ENCODE results near the gene SCUBE3.

Gene SCUBE3

DNA sequence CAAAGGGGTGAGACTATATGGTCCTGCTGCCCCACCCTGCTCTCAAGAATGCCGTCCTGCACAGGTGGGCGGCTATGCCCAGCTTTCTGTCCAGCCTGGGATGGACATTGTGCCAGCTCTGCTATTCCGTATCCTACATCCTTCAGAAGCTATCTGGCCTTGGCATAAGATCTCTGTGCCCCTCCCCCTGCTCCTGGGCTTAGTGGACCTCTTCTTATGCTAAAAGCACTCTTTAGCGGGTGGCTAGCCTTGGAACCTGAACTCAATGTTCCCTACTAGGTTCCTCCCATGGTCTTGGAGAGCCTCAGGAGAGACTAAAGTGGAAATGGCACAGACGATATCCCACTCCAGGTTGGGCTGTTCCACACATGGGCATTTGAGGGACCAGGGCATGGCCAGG is 22.5 kb downstream of the SCUBE3 start:
- TF ChIP-seq TEAD4 (IDR thresholded peaks at IDR 0.05): no peak
- TF ChIP-seq, protein P1, sequence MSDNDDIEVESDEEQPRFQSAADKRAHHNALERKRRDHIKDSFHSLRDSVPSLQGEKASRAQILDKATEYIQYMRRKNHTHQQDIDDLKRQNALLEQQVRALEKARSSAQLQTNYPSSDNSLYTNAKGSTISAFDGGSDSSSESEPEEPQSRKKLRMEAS (IDR thresholded peaks at IDR 0.05): no peak
- TF ChIP-seq EP300 (IDR thresholded peaks at IDR 0.05; ENCODE audit: borderline replicate concordance): no peak
- no peak for TF ChIP-seq CEBPB (IDR thresholded peaks at IDR 0.05)
- no peak for TF ChIP-seq NFIC (IDR thresholded peaks at IDR 0.05)
- TF ChIP-seq TAF1 (IDR thresholded peaks at IDR 0.05; ENCODE audit: low read depth): no peak
- TF ChIP-seq, protein P2, sequence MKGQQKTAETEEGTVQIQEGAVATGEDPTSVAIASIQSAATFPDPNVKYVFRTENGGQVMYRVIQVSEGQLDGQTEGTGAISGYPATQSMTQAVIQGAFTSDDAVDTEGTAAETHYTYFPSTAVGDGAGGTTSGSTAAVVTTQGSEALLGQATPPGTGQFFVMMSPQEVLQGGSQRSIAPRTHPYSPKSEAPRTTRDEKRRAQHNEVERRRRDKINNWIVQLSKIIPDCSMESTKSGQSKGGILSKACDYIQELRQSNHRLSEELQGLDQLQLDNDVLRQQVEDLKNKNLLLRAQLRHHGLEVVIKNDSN (IDR thresholded peaks at IDR 0.05): no peak
- TF ChIP-seq ZBTB7A (IDR thresholded peaks at IDR 0.05; ENCODE audit: low read depth): no peak
- TF ChIP-seq FOXM1 (IDR thresholded peaks at IDR 0.05; ENCODE audit: borderline replicate concordance, low read depth): no peak
- TF ChIP-seq, protein P3, sequence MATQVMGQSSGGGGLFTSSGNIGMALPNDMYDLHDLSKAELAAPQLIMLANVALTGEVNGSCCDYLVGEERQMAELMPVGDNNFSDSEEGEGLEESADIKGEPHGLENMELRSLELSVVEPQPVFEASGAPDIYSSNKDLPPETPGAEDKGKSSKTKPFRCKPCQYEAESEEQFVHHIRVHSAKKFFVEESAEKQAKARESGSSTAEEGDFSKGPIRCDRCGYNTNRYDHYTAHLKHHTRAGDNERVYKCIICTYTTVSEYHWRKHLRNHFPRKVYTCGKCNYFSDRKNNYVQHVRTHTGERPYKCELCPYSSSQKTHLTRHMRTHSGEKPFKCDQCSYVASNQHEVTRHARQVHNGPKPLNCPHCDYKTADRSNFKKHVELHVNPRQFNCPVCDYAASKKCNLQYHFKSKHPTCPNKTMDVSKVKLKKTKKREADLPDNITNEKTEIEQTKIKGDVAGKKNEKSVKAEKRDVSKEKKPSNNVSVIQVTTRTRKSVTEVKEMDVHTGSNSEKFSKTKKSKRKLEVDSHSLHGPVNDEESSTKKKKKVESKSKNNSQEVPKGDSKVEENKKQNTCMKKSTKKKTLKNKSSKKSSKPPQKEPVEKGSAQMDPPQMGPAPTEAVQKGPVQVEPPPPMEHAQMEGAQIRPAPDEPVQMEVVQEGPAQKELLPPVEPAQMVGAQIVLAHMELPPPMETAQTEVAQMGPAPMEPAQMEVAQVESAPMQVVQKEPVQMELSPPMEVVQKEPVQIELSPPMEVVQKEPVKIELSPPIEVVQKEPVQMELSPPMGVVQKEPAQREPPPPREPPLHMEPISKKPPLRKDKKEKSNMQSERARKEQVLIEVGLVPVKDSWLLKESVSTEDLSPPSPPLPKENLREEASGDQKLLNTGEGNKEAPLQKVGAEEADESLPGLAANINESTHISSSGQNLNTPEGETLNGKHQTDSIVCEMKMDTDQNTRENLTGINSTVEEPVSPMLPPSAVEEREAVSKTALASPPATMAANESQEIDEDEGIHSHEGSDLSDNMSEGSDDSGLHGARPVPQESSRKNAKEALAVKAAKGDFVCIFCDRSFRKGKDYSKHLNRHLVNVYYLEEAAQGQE (IDR thresholded peaks at IDR 0.05; ENCODE audit: low read depth): no peak
- TF ChIP-seq EGR1 (IDR thresholded peaks at IDR 0.05): no peak

DNA sequence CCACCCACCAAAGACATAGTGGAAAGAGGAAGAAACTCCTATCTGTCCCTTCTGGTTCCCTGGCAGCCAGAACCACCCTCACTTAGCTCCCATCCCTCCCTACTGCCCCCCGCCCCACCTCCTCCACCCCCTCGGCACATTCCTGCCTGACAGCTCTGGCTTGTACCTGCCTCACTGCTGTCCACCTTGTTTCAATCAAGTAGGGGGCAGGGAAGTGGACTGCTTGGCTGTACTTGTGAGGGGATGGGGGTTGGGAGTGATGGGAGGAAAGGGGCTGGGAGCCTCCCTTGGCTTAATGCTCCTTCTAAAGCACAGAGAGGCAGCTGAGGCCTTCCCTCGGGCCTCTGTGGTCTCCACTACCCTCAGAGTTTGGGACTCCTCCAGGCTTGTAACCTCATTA is 23.7 kb downstream of the SCUBE3 start:
- TF ChIP-seq EP300 (IDR thresholded peaks at IDR 0.05; ENCODE audit: borderline replicate concordance) (no peak), CREB1 (IDR thresholded peaks at IDR 0.05; ENCODE audit: low read depth) (no peak), RAD21 (IDR thresholded peaks at IDR 0.05; ENCODE audit: low read depth) (no peak), CEBPB (IDR thresholded peaks at IDR 0.05) (no peak), TAF1 (IDR thresholded peaks at IDR 0.05; ENCODE audit: low read depth) (no peak), YY1 (IDR thresholded peaks at IDR 0.05; ENCODE audit: low read depth) (no peak), EGR1 (IDR thresholded peaks at IDR 0.05) (no peak), TEAD4 (IDR thresholded peaks at IDR 0.05) (no peak)
- TF ChIP-seq, protein P1 (IDR thresholded peaks at IDR 0.05): no peak

DNA sequence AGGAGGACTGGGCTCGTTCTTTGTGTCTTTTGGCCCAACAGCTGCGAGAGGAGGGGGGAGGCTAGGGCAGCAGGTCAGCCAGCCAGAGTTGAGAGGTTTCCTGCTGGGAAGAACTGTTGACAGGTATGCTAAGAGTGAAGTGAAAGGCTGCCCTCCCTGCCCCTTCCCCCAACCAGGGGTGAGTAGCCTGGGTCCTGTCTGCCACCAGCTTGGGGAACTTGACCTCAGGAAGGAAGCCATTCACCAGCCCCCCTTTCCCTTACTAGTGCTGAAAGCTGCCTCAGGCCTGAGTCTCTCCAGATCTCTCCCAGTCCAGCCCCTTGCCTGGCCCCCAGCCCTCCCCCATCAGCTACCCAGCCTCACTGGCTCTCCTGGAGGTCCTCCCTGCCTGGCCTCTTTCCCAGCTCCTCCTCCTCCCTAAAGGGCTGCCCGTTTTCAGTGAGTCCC is 25.1 kb downstream of the SCUBE3 start:
- TF ChIP-seq YY1 (IDR thresholded peaks at IDR 0.05; ENCODE audit: low read depth) (no peak), TCF12 (IDR thresholded peaks at IDR 0.05; ENCODE audit: low read depth) (no peak), CREB1 (IDR thresholded peaks at IDR 0.05; ENCODE audit: low read depth) (no peak), CEBPB (IDR thresholded peaks at IDR 0.05) (no peak)
- TF ChIP-seq, protein P1 (IDR thresholded peaks at IDR 0.05): no peak
- TF ChIP-seq, protein P3 (IDR thresholded peaks at IDR 0.05; ENCODE audit: low read depth): no peak

DNA sequence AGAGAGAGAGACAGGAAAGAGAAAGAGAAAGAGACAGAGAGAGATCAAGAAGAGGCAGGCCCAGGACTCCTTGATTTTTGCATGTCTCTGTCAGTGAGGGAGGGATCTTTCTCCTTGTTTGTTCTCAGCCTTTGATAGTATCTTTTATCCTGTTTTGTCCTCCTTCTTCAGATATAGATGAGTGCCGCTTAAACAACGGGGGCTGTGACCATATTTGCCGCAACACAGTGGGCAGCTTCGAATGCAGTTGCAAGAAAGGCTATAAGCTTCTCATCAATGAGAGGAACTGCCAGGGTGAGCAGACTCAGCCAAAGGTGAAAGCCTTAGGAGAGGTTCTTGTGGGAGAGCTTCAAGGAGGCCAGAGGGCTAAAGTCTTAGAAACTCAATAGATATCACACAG is 25.8 kb downstream of the SCUBE3 start:
- no peak for TF ChIP-seq FOXM1 (IDR thresholded peaks at IDR 0.05; ENCODE audit: borderline replicate concordance, low read depth)
- no peak for TF ChIP-seq TCF12 (IDR thresholded peaks at IDR 0.05; ENCODE audit: low read depth)
- no peak for TF ChIP-seq NFIC (IDR thresholded peaks at IDR 0.05)
- TF ChIP-seq, protein P2 (IDR thresholded peaks at IDR 0.05): no peak
- no peak for TF ChIP-seq TAF1 (IDR thresholded peaks at IDR 0.05; ENCODE audit: low read depth)
- no peak for TF ChIP-seq YY1 (IDR thresholded peaks at IDR 0.05; ENCODE audit: low read depth)
- no peak for TF ChIP-seq TEAD4 (IDR thresholded peaks at IDR 0.05)
- no peak for TF ChIP-seq EGR1 (IDR thresholded peaks at IDR 0.05)
- TF ChIP-seq CEBPB (IDR thresholded peaks at IDR 0.05): no peak
- no peak for TF ChIP-seq ZBTB7A (IDR thresholded peaks at IDR 0.05; ENCODE audit: low read depth)
- TF ChIP-seq, protein P3 (IDR thresholded peaks at IDR 0.05; ENCODE audit: low read depth): no peak
- no peak for TF ChIP-seq EP300 (IDR thresholded peaks at IDR 0.05; ENCODE audit: borderline replicate concordance)
- TF ChIP-seq, protein P1 (IDR thresholded peaks at IDR 0.05): no peak
- no peak for TF ChIP-seq RAD21 (IDR thresholded peaks at IDR 0.05; ENCODE audit: low read depth)
- TF ChIP-seq CREB1 (IDR thresholded peaks at IDR 0.05; ENCODE audit: low read depth): no peak
